H1 (cell line): Measurements from ENCODE around the gene INPP5A.

Experiments used
- EP300 ChIP-seq, 2 experiments: IDR thresholded peaks; 1 replicate in 1 of 2; 2 replicates in 1 of 2; pipeline ENCODE4 v1.6.1; 2011 to 2012; ENCODE audit warnings: low read depth in 2 of 2, low read length in 2 of 2, mild to moderate bottlenecking in 2 of 2, borderline replicate concordance in 1 of 2, inconsistent platforms in 1 of 2, moderate library complexity in 1 of 2
- EZH2 ChIP-seq: fragments of 200-600 bp; sonication (generic); IDR thresholded peaks from 2 replicates; pipeline ENCODE4 v1.7.1; 2012; ENCODE audit warnings: low read depth, mild to moderate bottlenecking, moderate library complexity, low read length, inconsistent platforms; ENCODE audit not compliant: severe bottlenecking
- GTF2F1 ChIP-seq: IDR thresholded peaks from 2 replicates; pipeline ENCODE4 v1.6.1; 2012; ENCODE audit warnings: low read depth, low read length, improper control_type of control experiment, borderline replicate concordance
- KDM1A ChIP-seq: fragments of 200-600, 300-600 bp; sonication (generic); IDR thresholded peaks from 2 replicates; pipeline ENCODE4 v1.7.1; 2016; ENCODE audit warnings: mild to moderate bottlenecking, low read length, borderline replicate concordance
- PHF8 ChIP-seq: fragments of 200-600 bp; sonication (generic); conservative IDR thresholded peaks from 2 replicates; pipeline ENCODE4 v1.7.1; 2012; ENCODE audit warnings: low read depth, mild to moderate bottlenecking, inconsistent platforms, low read length, moderate library complexity
- SP1 ChIP-seq: IDR thresholded peaks from 2 replicates; pipeline ENCODE4 v1.6.1; 2011; ENCODE audit warnings: low read depth, low read length
- ZNF274 ChIP-seq: IDR thresholded peaks from 2 replicates; pipeline ENCODE4 v1.7.0; 2012; ENCODE audit warnings: low read length, borderline replicate concordance; ENCODE audit errors: extremely low read depth
- TF ChIP-seq, protein P1 (sequence below), 3 experiments: IDR thresholded peaks; 1 replicate in 2 of 3; 2 replicates in 1 of 3; pipeline versions ENCODE4 v1.5.1 to v1.6.1; 2011; ENCODE audit warnings: low read length in 3 of 3, mild to moderate bottlenecking in 3 of 3, inconsistent platforms in 2 of 3, low read depth in 1 of 3, moderate library complexity in 1 of 3; ENCODE audit not compliant: insufficient read depth in 1 of 3; ENCODE audit errors: control extremely low read depth in 1 of 3
- TF ChIP-seq, protein P2 (sequence below): IDR thresholded peaks from 2 replicates; pipeline ENCODE4 v1.6.1; 2012; ENCODE audit warnings: inconsistent platforms

DNA sequence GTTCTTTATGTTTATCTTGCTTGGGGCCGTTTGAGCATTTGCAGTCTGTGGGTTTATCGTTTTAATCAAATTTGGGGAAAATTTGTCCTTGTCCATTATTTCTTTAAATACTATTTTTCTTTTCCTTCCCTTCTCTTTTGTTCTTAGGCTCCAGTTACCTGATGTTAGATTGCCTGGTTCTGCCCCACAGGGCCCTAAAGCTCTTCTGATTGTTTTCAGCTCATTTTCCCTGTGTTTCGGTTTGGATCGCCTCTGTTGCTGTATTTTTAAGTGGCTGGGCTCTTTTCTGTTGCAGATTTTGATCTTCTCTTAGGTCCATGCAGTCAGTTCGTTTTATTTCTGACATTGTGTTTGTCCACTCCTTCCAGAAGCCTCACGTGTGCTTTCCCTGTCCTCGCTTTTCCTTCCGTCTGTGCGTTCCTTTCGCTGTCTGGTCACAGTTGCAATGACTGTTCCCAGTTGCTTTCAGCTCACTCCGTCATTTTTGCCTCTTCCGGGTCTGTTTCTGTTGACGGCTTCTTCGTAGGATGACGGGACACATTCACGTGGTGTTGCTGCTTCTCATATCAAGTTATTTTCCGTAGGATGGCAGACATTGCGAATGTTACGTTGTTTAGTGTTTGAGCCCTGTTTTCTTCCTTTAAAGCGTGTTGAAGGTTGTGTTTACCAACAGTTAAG lies 111.4 kb downstream of the INPP5A start:
- TF ChIP-seq, protein P1, sequence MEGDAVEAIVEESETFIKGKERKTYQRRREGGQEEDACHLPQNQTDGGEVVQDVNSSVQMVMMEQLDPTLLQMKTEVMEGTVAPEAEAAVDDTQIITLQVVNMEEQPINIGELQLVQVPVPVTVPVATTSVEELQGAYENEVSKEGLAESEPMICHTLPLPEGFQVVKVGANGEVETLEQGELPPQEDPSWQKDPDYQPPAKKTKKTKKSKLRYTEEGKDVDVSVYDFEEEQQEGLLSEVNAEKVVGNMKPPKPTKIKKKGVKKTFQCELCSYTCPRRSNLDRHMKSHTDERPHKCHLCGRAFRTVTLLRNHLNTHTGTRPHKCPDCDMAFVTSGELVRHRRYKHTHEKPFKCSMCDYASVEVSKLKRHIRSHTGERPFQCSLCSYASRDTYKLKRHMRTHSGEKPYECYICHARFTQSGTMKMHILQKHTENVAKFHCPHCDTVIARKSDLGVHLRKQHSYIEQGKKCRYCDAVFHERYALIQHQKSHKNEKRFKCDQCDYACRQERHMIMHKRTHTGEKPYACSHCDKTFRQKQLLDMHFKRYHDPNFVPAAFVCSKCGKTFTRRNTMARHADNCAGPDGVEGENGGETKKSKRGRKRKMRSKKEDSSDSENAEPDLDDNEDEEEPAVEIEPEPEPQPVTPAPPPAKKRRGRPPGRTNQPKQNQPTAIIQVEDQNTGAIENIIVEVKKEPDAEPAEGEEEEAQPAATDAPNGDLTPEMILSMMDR (IDR thresholded peaks at IDR 0.05; ENCODE audit: control extremely low read depth in 1 of 3, insufficient read depth in 1 of 3, low read depth in 1 of 3, low read length in 3 of 3), result no peak
- TF ChIP-seq GTF2F1 (no peak), EZH2 (no peak), PHF8 (no peak), EP300 (IDR thresholded peaks at IDR 0.05; ENCODE audit: borderline replicate concordance in 1 of 2, low read depth in 2 of 2, low read length in 2 of 2) (no peak), SP1 (no peak), ZNF274 (no peak), KDM1A (no peak)
- TF ChIP-seq, protein P2, sequence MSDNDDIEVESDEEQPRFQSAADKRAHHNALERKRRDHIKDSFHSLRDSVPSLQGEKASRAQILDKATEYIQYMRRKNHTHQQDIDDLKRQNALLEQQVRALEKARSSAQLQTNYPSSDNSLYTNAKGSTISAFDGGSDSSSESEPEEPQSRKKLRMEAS, result no peak
